CD4-positive, CD25-positive, alpha-beta regulatory T cell (primary cell): ENCODE data around the gene BRINP2. TPM values are rescaled to one million over a fixed set of nuclear protein-coding genes. Genes with fewer than 3 reads are reported as not detected.

Experiments
- ATAC-seq, 2 donors: fragments of 150-1000 bp; cut with Tn5 transposase; one replicate each; pipeline ENCODE4 v1.10.0; 2021; ENCODE audit warnings: low read depth in 2 of 2, moderate number of reproducible peaks in 2 of 2, moderate library complexity in 1 of 2
- DNase-seq, 3 donors: peaks; one replicate each; pipeline versions ENCODE4 v3.0.0 to v3.0.0-alpha.2; 2012 to 2022; ENCODE audit warnings: mixed read lengths in 1 of 3
- H3K27ac ChIP-seq: one replicate; pipeline ENCODE4 v1.7.0; 2013; ENCODE audit warnings: mild to moderate bottlenecking, low read length; ENCODE audit not compliant: insufficient read depth, poor library complexity, severe bottlenecking
- H3K27me3 ChIP-seq: one replicate; pipeline ENCODE4 v1.7.0; 2013; ENCODE audit warnings: low read length; ENCODE audit not compliant: control insufficient read depth, insufficient read depth
- H3K36me3 ChIP-seq: one replicate; pipeline ENCODE4 v1.7.0; 2013; ENCODE audit warnings: mild to moderate bottlenecking, low read length, moderate library complexity; ENCODE audit not compliant: control insufficient read depth, insufficient read depth
- H3K4me1 ChIP-seq: 2 replicates; pipeline ENCODE4 v1.7.0; 2013; ENCODE audit warnings: mild to moderate bottlenecking, low read length; ENCODE audit not compliant: insufficient read depth, control insufficient read depth, poor library complexity, severe bottlenecking
- H3K4me3 ChIP-seq: one replicate; pipeline ENCODE4 v1.7.0; 2013; ENCODE audit warnings: low read depth, mild to moderate bottlenecking, low read length, moderate library complexity
- H3K9me3 ChIP-seq, 2 experiments: 1 replicate in 1 of 2; 2 replicates in 1 of 2; pipeline ENCODE4 v1.7.0; 2013; ENCODE audit warnings: low read length in 2 of 2, mild to moderate bottlenecking in 1 of 2, moderate library complexity in 1 of 2; ENCODE audit not compliant: control insufficient read depth in 2 of 2
- H3K27ac Mint-ChIP-seq, 3 donors: one replicate each; pipeline ENCODE4 v1.8.0; 2020 to 2022; ENCODE audit warnings: mild to moderate bottlenecking in 3 of 3, mixed read lengths in 3 of 3, moderate library complexity in 2 of 3
- H3K27me3 Mint-ChIP-seq: one replicate; pipeline ENCODE4 v1.8.0; 2022; ENCODE audit warnings: mild to moderate bottlenecking, mixed read lengths
- H3K36me3 Mint-ChIP-seq: one replicate; pipeline ENCODE4 v1.8.0; 2020; ENCODE audit warnings: mixed read lengths
- H3K4me1 Mint-ChIP-seq, 4 donors: one replicate each; pipeline ENCODE4 v1.8.0; 2020 to 2022; ENCODE audit warnings: mixed read lengths in 4 of 4, mild to moderate bottlenecking in 1 of 4
- H3K4me3 Mint-ChIP-seq, 4 donors: one replicate each; pipeline ENCODE4 v1.8.0; 2020 to 2022; ENCODE audit warnings: mild to moderate bottlenecking in 4 of 4, mixed read lengths in 4 of 4, moderate library complexity in 3 of 4
- H3K9me3 Mint-ChIP-seq, 7 donors: one replicate each; pipeline ENCODE4 v1.8.0; 2020 to 2022; ENCODE audit warnings: mixed read lengths in 7 of 7, mild to moderate bottlenecking in 3 of 7, moderate library complexity in 2 of 7
- polyA plus RNA-seq, 4 donors: library from polyadenylated mRNA; unstranded; fragments of 300-500 nt; fragmentation: Illumina TruSeq; gene quantifications; one replicate each; pipeline ENCODE4 v1.2.3, GENCODE V29; 2021
- total RNA-seq: library from RNA; stranded (reverse); gene quantifications from one replicate; pipeline ENCODE4 v1.2.3, GENCODE V29; 2022

BRINP2 gene
- total and polyA plus RNA-seq, 5 donors from 2014 or later, result not detected

DNA sequence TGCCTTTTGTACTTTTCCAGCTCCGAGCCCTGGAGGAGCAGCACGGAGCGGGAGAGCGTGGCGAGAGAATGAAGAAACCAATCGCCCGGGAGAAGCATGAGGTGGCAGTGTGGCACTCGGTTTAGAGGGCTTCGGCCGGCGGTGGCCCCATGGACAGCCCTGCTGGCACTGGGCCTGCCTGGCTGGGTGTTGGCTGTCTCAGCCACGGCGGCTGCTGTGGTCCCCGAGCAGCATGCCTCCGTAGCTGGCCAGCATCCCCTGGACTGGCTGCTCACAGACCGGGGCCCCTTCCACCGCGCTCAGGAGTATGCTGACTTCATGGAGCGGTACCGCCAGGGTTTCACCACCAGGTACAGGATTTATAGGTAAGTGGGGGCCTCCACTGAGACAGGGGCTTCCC lies 59.0 kb downstream of the BRINP2 start:
- Mint-ChIP-seq H3K36me3 (no peaks in the 10 kb centered on the region), H3K27ac (peak overlapping the region in 1 of 3 donors; percentile 38), H3K4me1 (no peaks in the 10 kb centered on the region), H3K9me3 (peaks cover 0 to 6% (median 2%) of the 10 kb centered on the region in 7 donors), H3K4me3 (no peak overlapping the region), H3K27me3 (no peaks in the 10 kb centered on the region)
- Histone ChIP-seq H3K27me3 (no peaks in the 10 kb centered on the region), H3K4me3 (no peak overlapping the region), H3K9me3 (no peaks in the 10 kb centered on the region), H3K4me1 (no peaks in the 10 kb centered on the region), H3K27ac (no peak overlapping the region), H3K36me3 (no peaks in the 10 kb centered on the region)
- DNase-seq, result no peak
- no peak for ATAC-seq

DNA sequence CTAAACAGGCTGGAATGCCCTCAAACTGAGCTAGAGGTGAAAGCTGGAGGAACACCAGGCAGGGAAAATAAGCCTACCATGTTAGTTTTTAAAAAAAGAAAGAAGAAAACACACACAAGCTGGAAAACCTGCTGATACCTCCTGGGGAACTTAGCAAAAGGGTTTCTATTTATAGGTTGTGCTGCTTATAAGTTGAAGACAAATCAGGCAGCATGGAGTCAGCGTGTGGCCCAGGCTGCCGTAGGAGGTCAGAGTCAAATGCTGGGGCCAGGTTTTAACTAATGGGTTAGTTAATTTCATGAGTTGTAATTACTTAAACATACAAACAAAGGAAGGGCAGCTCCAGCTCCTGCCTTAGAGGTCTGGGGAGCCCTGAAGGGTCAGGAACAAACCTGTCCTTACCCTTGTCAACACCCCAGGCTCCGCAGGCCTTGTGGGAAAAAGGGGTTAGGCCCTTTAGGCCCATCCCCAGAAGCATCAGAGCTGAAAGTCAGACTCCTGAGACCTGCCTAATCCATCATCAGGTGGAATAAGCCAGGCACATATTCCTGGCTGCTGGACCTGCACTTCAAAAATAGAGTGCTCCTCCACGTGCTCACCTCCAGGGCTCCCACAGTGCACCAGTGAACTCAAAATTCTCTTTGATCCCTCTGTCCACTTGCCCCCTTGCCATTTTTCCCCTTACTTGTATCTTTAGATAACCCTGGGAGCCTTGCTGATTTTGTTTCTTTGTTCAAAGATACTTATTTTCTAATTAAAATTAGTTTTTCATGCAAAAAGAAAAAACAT lies 59.7 kb downstream of the BRINP2 start:
- Histone ChIP-seq H3K9me3 (no peaks in the 10 kb centered on the region), H3K27ac (no peak overlapping the region), H3K27me3 (no peaks in the 10 kb centered on the region), H3K4me3 (no peak overlapping the region), H3K36me3 (no peaks in the 10 kb centered on the region), H3K4me1 (no peaks in the 10 kb centered on the region)
- Mint-ChIP-seq H3K36me3 (no peaks in the 10 kb centered on the region), H3K9me3 (peaks cover 0 to 6% (median 2%) of the 10 kb centered on the region in 7 donors), H3K27me3 (no peaks in the 10 kb centered on the region), H3K4me3 (no peak overlapping the region), H3K4me1 (no peaks in the 10 kb centered on the region), H3K27ac (no peak overlapping the region)
- DNase-seq (no peak), ATAC-seq (no peak)

DNA sequence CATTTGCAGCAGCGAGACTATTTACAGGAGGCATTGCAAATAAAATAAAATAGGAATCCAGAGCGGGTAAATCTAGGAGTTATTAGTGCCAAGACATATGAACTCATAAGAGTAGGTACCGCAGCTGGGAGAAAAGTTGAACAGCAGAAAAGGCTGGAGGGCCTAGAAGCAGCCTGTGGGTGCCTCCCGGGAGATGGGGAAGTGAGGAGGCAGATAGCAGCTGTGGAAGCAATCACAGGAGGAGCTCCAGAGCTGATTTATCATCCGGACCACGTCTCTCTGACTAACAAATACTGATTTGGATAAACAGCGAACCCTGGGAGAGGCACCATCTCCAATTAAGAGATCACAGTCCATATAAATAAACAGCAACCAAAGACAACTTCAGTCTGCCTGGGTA lies 64.6 kb downstream of the BRINP2 start:
- H3K4me1 ChIP-seq, result no peaks in the 10 kb centered on the region
- H3K4me3 ChIP-seq, result no peak overlapping the region
- H3K9me3 ChIP-seq, result no peaks in the 10 kb centered on the region
- no peak for DNase-seq
- Mint-ChIP-seq H3K36me3 (no peaks in the 10 kb centered on the region), H3K9me3 (peaks cover 0 to 4% (median 2%) of the 10 kb centered on the region in 7 donors), H3K27me3 (no peaks in the 10 kb centered on the region), H3K27ac (no peak overlapping the region), H3K4me3 (no peak overlapping the region), H3K4me1 (no peaks in the 10 kb centered on the region)
- no peaks in the 10 kb centered on the region for H3K36me3 ChIP-seq
- no peaks in the 10 kb centered on the region for H3K27me3 ChIP-seq
- no peak overlapping the region for H3K27ac ChIP-seq
- ATAC-seq, result no peak

DNA sequence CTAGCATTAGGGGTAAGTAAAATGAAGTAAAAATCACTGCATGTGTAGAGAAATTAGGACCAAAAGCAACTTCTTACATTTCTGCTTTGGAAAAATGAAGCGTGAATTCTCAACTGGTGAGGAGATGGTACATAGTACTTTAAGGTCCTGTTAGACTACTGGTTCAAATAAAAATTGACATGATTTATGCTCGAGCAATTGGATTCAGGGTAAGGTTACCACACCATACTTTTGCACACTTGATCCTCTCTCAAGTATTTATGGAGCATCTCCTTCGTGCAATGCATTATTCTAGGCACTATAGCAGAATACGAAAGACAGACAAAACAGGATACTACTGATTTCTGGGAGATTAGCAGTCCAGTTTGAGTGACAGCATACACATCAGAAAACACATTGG lies 66.2 kb downstream of the BRINP2 start:
- Histone ChIP-seq H3K27me3 (no peaks in the 10 kb centered on the region), H3K27ac (no peak overlapping the region), H3K9me3 (no peaks in the 10 kb centered on the region), H3K4me3 (no peak overlapping the region), H3K4me1 (no peaks in the 10 kb centered on the region), H3K36me3 (no peaks in the 10 kb centered on the region)
- no peak for DNase-seq
- Mint-ChIP-seq H3K27me3 (no peaks in the 10 kb centered on the region), H3K9me3 (peaks cover 0 to 4% (median under 1%) of the 10 kb centered on the region in 7 donors), H3K36me3 (no peaks in the 10 kb centered on the region), H3K27ac (no peak overlapping the region), H3K4me1 (no peaks in the 10 kb centered on the region), H3K4me3 (no peak overlapping the region)
- no peak for ATAC-seq

DNA sequence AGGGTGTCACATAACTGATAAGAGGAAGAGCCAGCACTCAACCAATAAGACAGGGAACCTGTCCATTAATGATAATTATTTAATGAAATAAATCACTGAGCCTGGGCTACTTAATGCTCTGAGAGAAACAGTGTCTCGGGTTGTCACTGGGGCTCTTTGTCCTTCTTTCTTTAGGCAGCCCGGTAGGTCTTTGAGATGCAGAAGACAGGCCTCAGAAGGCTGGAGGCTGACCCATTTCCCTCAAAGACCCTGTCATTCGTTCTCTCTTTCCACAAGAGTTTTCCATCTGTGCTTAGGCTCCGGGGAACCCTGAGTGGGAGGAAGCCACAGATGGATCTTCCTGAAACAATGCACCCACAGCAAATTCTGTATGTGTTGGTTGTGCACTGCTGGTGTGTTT lies 68.2 kb downstream of the BRINP2 start:
- DNase-seq (no peak), ATAC-seq (no peak)
- no peak overlapping the region for H3K27ac Mint-ChIP-seq
- Histone ChIP-seq H3K4me3 (no peak overlapping the region), H3K9me3 (no peaks in the 10 kb centered on the region), H3K27ac (no peak overlapping the region), H3K36me3 (no peaks in the 10 kb centered on the region), H3K27me3 (no peaks in the 10 kb centered on the region), H3K4me1 (no peaks in the 10 kb centered on the region)
- H3K36me3 Mint-ChIP-seq, result no peaks in the 10 kb centered on the region
- peaks cover 0 to 4% (median 3%) of the 10 kb centered on the region in 7 donors for H3K9me3 Mint-ChIP-seq
- H3K27me3 Mint-ChIP-seq, result no peaks in the 10 kb centered on the region
- H3K4me3 Mint-ChIP-seq, result no peak overlapping the region
- H3K4me1 Mint-ChIP-seq, result no peaks in the 10 kb centered on the region

DNA sequence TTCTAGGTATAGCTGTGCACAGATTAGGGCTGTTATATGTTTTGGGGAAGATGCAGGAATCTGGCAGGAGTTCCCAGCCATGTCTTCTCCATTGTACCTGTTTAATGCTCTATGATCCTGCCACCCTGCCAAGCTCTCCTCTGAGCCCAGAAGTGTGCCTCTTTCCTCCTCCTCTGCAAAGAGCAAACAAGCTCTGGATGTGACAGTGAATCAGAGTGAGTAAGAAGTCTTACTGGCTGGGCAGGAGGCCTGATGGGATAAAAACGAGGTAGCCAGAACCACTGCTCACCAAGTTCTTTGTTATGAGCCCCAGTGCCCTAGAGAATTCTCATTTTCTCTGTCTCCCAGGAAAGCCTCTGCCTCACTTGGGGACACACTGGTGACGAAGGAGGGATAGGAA lies 69.0 kb downstream of the BRINP2 start:
- no peaks in the 10 kb centered on the region for H3K36me3 Mint-ChIP-seq
- no peak overlapping the region for H3K27ac Mint-ChIP-seq
- no peak overlapping the region for H3K4me3 Mint-ChIP-seq
- Histone ChIP-seq H3K9me3 (no peaks in the 10 kb centered on the region), H3K4me1 (no peaks in the 10 kb centered on the region), H3K4me3 (no peak overlapping the region), H3K36me3 (no peaks in the 10 kb centered on the region), H3K27me3 (no peaks in the 10 kb centered on the region), H3K27ac (no peak overlapping the region)
- DNase-seq (no peak), ATAC-seq (no peak)
- H3K4me1 Mint-ChIP-seq, result no peaks in the 10 kb centered on the region
- peaks cover 0 to 4% (median under 1%) of the 10 kb centered on the region in 7 donors for H3K9me3 Mint-ChIP-seq
- no peaks in the 10 kb centered on the region for H3K27me3 Mint-ChIP-seq

DNA sequence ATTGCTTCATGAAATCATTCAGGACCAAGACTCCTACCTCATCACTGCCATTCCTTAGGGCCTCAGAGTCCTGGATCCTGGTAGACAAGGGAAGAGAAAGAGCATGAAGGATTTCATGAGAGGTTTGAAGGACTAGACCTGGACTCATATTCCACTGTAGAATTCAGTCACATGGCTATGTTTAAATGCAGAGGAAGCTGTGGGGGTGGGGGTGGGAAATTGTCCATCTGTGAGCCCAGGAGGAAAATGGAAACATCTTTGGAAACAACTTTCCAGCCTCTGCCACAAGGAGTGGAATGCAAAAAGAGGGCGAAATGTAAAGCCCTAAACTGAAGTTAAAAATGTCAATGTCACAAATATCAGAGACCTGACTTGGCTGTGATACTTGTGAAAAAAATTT lies 73.0 kb downstream of the BRINP2 start:
- Histone ChIP-seq H3K9me3 (no peaks in the 10 kb centered on the region), H3K4me3 (no peak overlapping the region), H3K27me3 (no peaks in the 10 kb centered on the region), H3K36me3 (no peaks in the 10 kb centered on the region), H3K4me1 (no peaks in the 10 kb centered on the region), H3K27ac (no peak overlapping the region)
- no peak overlapping the region for H3K4me3 Mint-ChIP-seq
- no peaks in the 10 kb centered on the region for H3K4me1 Mint-ChIP-seq
- DNase-seq (no peak), ATAC-seq (no peak)
- no peaks in the 10 kb centered on the region for H3K27me3 Mint-ChIP-seq
- H3K9me3 Mint-ChIP-seq, result peaks cover 0 to 4% (median 0%) of the 10 kb centered on the region in 7 donors
- H3K36me3 Mint-ChIP-seq, result no peaks in the 10 kb centered on the region
- H3K27ac Mint-ChIP-seq, result no peak overlapping the region
